Esophagus squamous epithelium (tissue), 5 donors: ENCODE data around the gene IL27RA. TPM values are rescaled to one million over a fixed set of nuclear protein-coding genes. Genes with fewer than 3 reads are reported as not detected.

Experiments used
- DNase-seq: peaks from one replicate; lab custom pipeline; 2025; lab: John Stamatoyannopoulos, UW
- H3K27ac ChIP-seq, 4 donors: fragments of 200-600 bp; sonication (generic); one replicate each; pipeline ENCODE4 v1.5.1; 2016 to 2019; ENCODE audit warnings: mild to moderate bottlenecking in 1 of 4
- H3K27me3 ChIP-seq, 4 donors: fragments of 200-600 bp; sonication (generic); 1 replicate in 3 of 4; 2 replicates in 1 of 4; pipeline versions ENCODE4 v1.5.1 to v1.6.0; 2017 to 2021; ENCODE audit warnings: antibody characterized with exemption in 1 of 4
- H3K36me3 ChIP-seq, 3 donors: fragments of 200-600 bp; sonication (generic); one replicate each; pipeline ENCODE4 v1.5.1; 2016 to 2019
- H3K4me1 ChIP-seq, 3 donors: fragments of 200-600 bp; sonication (generic); one replicate each; pipeline ENCODE4 v1.5.1; 2017 to 2019
- H3K4me3 ChIP-seq, 4 donors: fragments of 200-600 bp; sonication (generic); 1 replicate in 3 of 4; 2 replicates in 1 of 4; pipeline ENCODE4 v1.5.1; 2016 to 2019; ENCODE audit warnings: mild to moderate bottlenecking in 2 of 4, moderate library complexity in 1 of 4
- H3K9me3 ChIP-seq, 3 donors: fragments of 200-600 bp; sonication (generic); one replicate each; pipeline ENCODE4 v1.5.1; 2016 to 2019
- POLR2A ChIP-seq, 4 donors: fragments of 450-650 bp; IDR thresholded peaks; one replicate each; pipeline ENCODE4 v1.6.1; 2017; ENCODE audit warnings: antibody characterized with exemption in 4 of 4, mild to moderate bottlenecking in 4 of 4, moderate library complexity in 3 of 4
- WGBS, 2 donors: methylation state at CpG; one replicate each; pipeline ENCODE4 v1.1.5; 2018; 5-methylcytosine and 5-hydroxymethylcytosine counted together
- intact Hi-C: fragments of 100-400 bp; cut with DNase I; formaldehyde crosslinking; loops from one replicate; pipeline ENCODE4 v1.15.0; 2022
- total RNA-seq, 4 donors: library from RNA; depleted of rRNA; stranded (reverse); fragments of >200 nt; gene quantifications; one replicate each; pipeline ENCODE4 v1.1.0, GENCODE V29; 2016
- TF ChIP-seq, protein P1 (sequence below), 6 experiments: fragments of 450-650 bp in 4 of 6; fragments of 200-600 bp in 2 of 6; sonication (generic) in 2 of 6; IDR thresholded peaks; one replicate each; pipeline ENCODE4 v1.5.1; 2016 to 2019; ENCODE audit warnings: antibody characterized with exemption in 6 of 6, mild to moderate bottlenecking in 4 of 6, moderate library complexity in 4 of 6
- donor health status: DM: yes; HTN: yes; CAD: no.

Gene IL27RA
- total RNA-seq, 4 donors from 2014 or later, result 0.83 to 4.9 (median 2.1) TPM

DNA sequence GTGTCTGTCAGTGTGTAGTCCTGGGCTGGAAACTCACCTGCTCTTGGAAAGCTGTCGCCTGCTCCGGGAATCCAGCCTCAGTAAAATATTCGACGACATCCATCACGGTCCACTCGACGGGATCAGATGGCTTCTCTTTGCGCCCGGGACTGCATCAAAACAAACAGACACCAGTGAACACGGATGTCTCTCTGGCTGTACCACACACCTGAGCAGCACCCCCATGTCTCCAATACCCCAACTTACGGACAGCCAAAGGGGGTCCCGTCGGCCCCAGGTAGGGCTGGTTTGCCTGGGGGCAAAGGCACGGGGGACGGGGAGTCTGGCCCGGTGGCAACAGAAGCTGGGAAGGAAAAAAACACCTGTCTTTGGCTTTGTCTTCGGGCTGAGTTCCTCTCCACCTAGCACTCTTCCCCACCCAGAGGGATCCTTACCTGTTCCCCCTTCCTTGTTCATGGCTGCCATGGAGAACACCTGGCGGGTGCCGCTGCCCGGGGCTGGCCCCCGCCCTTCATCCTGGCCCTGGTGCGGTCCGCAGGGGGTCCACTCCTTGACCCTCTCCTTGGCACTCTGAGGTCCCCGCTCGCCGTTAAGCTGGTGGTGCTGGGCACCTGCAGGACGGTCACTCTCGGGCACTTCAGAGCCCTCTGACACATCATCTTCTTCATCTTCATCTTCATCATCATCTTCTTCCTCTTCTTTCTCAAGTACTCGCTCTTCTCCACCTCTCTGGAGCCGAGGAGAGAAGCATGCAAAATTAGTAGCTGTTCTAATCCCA lies 57.3 kb downstream of the IL27RA start:
- Histone ChIP-seq H3K4me3 (peak overlapping the region in 3 of 4 donors; percentile 64 to 98 (median 89)), H3K27ac (peak overlapping the region in 2 of 4 donors; percentile 96 to 98), H3K27me3 (no peaks in the 10 kb centered on the region), H3K9me3 (peaks cover 0 to 11% (median 5%) of the 10 kb centered on the region in 3 donors), H3K4me1 (peaks cover 10 to 24% (median 11%) of the 10 kb centered on the region in 3 donors), H3K36me3 (peaks cover 0 to 26% (median 5%) of the 10 kb centered on the region in 3 donors)
- intact Hi-C loops, result no loop called here
- TF ChIP-seq, protein P1, sequence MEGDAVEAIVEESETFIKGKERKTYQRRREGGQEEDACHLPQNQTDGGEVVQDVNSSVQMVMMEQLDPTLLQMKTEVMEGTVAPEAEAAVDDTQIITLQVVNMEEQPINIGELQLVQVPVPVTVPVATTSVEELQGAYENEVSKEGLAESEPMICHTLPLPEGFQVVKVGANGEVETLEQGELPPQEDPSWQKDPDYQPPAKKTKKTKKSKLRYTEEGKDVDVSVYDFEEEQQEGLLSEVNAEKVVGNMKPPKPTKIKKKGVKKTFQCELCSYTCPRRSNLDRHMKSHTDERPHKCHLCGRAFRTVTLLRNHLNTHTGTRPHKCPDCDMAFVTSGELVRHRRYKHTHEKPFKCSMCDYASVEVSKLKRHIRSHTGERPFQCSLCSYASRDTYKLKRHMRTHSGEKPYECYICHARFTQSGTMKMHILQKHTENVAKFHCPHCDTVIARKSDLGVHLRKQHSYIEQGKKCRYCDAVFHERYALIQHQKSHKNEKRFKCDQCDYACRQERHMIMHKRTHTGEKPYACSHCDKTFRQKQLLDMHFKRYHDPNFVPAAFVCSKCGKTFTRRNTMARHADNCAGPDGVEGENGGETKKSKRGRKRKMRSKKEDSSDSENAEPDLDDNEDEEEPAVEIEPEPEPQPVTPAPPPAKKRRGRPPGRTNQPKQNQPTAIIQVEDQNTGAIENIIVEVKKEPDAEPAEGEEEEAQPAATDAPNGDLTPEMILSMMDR (IDR thresholded peaks at IDR 0.05), result no peak
- no peak for TF ChIP-seq POLR2A (IDR thresholded peaks at IDR 0.05)
- 77 to 83% methylated on average over 25 to 26 of the region's 30 CpGs for WGBS, 2 donors
- no peak for DNase-seq

DNA sequence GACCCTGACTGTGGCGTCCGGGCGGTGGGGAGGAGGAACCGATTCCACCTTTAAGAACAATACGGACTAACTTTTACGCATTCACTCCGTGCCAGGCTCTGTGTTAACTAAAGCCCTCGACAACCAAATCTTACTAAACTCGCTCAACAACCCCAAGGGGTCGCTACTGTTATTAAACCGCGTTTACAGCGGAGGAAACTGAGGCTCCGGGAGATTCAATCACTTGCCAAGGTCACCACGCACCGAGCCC lies 57.8 kb downstream of the IL27RA start:
- Histone ChIP-seq H3K27ac (peak overlapping the region; percentile 10 to 98 (median 92)), H3K36me3 (peaks cover 0 to 26% (median 5%) of the 10 kb centered on the region in 3 donors), H3K27me3 (no peaks in the 10 kb centered on the region), H3K4me1 (peaks cover 10 to 24% (median 11%) of the 10 kb centered on the region in 3 donors), H3K9me3 (peaks cover 0 to 12% (median 5%) of the 10 kb centered on the region in 3 donors), H3K4me3 (peak overlapping the region; percentile 64 to 98 (median 84))
- no peak for TF ChIP-seq POLR2A (IDR thresholded peaks at IDR 0.05)
- DNase-seq, result no peak
- 4 to 12% methylated on average over 14 of the region's 16 CpGs for WGBS, 2 donors
- intact Hi-C loops, result no loop called here

DNA sequence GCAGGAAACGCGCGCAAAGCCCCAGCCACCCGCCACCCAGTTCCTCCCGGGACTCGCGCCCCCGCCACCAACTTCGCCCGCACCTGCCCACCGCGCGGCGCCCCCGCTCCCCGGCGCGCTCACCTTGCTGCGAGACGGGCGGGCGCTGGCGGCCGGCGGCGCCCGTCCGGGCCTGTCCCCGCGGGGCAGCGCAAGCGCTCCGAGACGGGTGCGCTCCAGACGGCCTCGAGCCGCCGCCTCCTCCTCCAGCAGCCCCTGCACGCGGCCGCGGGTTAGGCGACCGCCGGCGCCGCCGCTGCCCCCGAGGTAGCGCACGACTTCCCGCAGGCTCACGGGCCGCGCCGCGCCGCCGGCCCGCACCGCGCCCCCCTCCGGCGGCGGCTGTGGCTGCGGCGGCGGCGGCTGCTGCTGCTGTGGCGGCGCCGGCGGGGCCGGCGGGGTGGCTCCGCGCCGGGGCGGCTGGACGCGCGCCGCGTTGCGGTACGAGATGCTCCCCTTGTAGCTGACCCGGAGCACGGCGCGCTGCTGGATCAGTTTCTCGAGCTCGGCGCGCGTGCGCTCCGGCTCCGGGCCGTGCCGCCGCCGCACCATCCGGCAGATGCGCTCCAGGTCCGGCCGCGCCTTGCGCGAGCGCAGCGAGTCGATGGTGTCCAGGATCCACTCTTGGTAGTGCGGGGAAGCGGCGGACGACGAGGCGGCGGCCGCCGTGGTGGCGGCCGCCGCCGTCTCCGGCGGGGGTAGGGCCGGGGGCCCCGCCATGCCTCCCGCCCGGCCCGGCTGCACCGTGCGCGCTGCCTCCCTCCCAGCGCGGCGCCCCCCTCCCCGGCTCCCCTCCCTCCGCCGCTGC lies 58.3 kb downstream of the IL27RA start:
- Histone ChIP-seq H3K4me1 (peaks cover 10 to 24% (median 11%) of the 10 kb centered on the region in 3 donors), H3K36me3 (peaks cover 0 to 26% (median 5%) of the 10 kb centered on the region in 3 donors), H3K27ac (peak overlapping the region; percentile 88 to 98 (median 92)), H3K4me3 (peak overlapping the region; percentile 64 to 98 (median 84)), H3K27me3 (no peaks in the 10 kb centered on the region), H3K9me3 (peaks cover 0 to 12% (median 5%) of the 10 kb centered on the region in 3 donors)
- intact Hi-C loops, result no loop called here
- no peak for TF ChIP-seq POLR2A (IDR thresholded peaks at IDR 0.05)
- TF ChIP-seq, protein P1 (IDR thresholded peaks at IDR 0.05), result peak in 3 of 6 experiments; percentile 3 to 16 (median 15)
- WGBS, 2 donors, result 2% methylated on average over 22 of the region's 142 CpGs; no CpG with 5 or more reads in 1 of the 2 donors
- no peak for DNase-seq

DNA sequence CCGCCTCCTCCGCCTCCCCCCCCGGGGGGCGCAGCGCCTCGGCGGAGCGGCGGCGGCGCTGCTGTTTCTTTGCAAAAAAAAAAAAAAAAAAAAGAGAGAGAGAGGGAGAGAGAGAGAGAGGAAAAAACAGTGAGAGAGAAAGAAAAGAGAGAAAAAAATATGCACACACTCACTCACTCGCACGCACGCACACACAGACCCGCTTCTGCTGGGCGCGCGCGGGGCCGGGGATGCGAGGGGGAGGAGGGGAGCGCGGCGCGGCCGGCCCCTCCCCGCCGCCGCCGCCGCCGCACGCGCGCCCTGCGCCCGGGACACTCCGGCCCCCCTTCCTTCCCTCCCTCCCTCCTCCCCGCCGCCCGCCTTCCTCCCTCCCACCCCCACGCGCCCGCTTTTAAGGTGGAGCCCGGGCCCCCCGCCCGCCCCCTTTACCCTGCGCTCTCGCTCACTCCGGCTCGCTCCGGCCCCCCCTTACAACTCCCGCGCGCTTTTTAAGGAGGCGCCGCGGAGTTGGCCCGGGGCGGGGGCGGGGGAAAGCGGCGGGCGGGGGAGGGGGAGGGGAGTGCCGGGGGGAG lies 59.0 kb downstream of the IL27RA start, which contains the start of gene SAMD1:
Gene SAMD1 (minus strand): TSS at position 243 of the 572 bp plus-strand sequence.
- H3K27me3 ChIP-seq, result no peaks in the 10 kb centered on the region
- H3K4me1 ChIP-seq, result peaks cover 10 to 24% (median 11%) of the 10 kb centered on the region in 3 donors
- intact Hi-C loops, result no loop called here
- H3K4me3 ChIP-seq, result peak within 1 kb of the TSS; percentile 64 to 98 (median 84)
- DNase-seq, result peak; percentile 68
- peaks cover 0 to 26% (median 5%) of the 10 kb centered on the region in 3 donors for H3K36me3 ChIP-seq
- H3K27ac ChIP-seq, result peak within 1 kb of the TSS; percentile 88 to 98 (median 92)
- 0% methylated on average over 6 of the region's 65 CpGs; no CpG with 5 or more reads in 1 of the 2 donors for WGBS, 2 donors
- no peak for TF ChIP-seq POLR2A (IDR thresholded peaks at IDR 0.05)
- H3K9me3 ChIP-seq, result peaks cover 0 to 12% (median 5%) of the 10 kb centered on the region in 3 donors

DNA sequence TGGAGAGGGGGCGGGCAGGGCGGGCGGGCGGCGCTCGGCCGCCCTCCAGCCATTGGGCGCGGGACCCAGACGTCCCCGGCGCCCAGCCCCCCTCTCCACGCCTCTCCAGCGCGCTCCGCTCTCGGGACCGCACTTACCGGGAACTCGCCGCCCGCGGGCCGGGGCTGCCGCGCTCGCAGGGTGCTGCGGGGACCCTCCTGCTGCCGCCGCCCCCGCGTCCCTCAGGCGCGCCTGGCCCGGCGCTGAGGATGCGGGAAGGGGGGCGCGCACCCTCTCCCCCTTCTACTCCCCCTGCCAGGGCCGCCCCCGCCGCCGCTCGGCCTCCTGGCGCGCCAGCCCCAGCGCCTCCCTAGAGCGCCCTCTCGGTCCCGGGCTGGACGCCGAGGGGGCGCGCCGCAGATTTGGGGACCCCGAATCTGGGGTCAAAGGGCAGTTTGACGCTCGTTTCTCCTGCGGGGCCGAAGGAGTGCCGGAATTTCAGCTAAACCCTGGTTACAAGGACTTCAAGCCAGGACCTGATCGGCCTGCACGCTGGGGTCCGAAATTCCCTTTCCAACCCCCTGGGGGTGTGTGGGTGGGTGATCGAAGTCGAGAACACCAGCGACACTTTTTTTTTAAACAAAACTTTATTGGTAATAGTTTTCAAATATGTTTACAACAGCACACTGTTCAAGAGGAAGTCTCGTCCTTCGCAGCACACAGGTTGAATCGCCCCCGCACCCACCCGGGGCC lies 59.7 kb downstream of the IL27RA start:
- Histone ChIP-seq H3K4me3 (peak overlapping the region; percentile 64 to 98 (median 84)), H3K27me3 (no peaks in the 10 kb centered on the region), H3K9me3 (peaks cover 0 to 12% (median 5%) of the 10 kb centered on the region in 3 donors), H3K36me3 (peaks cover under 1 to 28% (median 5%) of the 10 kb centered on the region in 3 donors), H3K4me1 (peaks cover 10 to 24% (median 11%) of the 10 kb centered on the region in 3 donors), H3K27ac (peak overlapping the region; percentile 88 to 98 (median 92))
- 0 to 2% methylated on average over 12 of the region's 72 CpGs for WGBS, 2 donors
- intact Hi-C loops, result no loop called here
- no peak for DNase-seq
- peak in 2 of 4 donors; percentile 81 to 88 for TF ChIP-seq POLR2A (IDR thresholded peaks at IDR 0.05)
- TF ChIP-seq, protein P1 (IDR thresholded peaks at IDR 0.05), result peak in 1 of 6 experiments; percentile 19
